Measurements from ENCODE around the gene CLTC. TPM values are rescaled to one million over a fixed set of nuclear protein-coding genes. Genes with fewer than 3 reads are reported as not detected.
A peak's percentile ranks its signal among the peaks of the same experiment; 100 is the strongest.

Gene CLTC
- total RNA-seq, 6 experiments from 2014 or later: 120 to 232 (median 142) TPM

DNA sequence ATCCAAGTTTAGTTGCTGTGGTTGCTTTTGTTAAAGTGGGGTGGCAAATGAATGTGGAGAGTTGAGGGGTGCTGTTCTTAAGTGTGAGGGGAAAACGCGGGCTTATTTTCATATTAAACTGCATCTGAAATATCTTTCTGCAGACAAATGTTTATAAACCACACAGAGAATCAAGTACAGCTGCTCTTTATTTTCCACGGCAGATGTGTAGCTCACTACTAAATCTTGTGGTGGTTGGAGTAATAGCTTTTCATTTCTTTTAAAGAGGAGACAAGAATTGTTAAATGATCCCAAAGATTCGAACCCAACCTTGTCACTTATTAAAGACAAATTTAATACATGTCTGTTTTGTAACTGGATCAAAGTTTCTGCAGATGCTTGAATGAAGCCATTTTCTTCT, 2.1 kb downstream of the CLTC start:
- DNase-seq (no peak), ATAC-seq (no peak)
- Histone ChIP-seq H3K27ac (no peak overlapping the region), H3K9me3 (no peaks in the 10 kb centered on the region), H3K4me3 (peak overlapping the region; percentile 78 to 84 (median 79)), H3K36me3 (no peaks in the 10 kb centered on the region), H3K27me3 (no peaks in the 10 kb centered on the region), H3K4me1 (peaks cover 0 to 56% (median 13%) of the 10 kb centered on the region in 4 donors)
- intact Hi-C loops (cut with DNase I): no loop called here
- 17% methylated on average over 4 of the region's 4 CpGs for WGBS (ENCODE audit: insufficient coverage, low coverage, low lambda C conversion rate, missing lambda C conversion rate)
- TF ChIP-seq POLR2A (IDR thresholded peaks at IDR 0.05): no peak
- TF ChIP-seq, protein P1, sequence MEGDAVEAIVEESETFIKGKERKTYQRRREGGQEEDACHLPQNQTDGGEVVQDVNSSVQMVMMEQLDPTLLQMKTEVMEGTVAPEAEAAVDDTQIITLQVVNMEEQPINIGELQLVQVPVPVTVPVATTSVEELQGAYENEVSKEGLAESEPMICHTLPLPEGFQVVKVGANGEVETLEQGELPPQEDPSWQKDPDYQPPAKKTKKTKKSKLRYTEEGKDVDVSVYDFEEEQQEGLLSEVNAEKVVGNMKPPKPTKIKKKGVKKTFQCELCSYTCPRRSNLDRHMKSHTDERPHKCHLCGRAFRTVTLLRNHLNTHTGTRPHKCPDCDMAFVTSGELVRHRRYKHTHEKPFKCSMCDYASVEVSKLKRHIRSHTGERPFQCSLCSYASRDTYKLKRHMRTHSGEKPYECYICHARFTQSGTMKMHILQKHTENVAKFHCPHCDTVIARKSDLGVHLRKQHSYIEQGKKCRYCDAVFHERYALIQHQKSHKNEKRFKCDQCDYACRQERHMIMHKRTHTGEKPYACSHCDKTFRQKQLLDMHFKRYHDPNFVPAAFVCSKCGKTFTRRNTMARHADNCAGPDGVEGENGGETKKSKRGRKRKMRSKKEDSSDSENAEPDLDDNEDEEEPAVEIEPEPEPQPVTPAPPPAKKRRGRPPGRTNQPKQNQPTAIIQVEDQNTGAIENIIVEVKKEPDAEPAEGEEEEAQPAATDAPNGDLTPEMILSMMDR (IDR thresholded peaks at IDR 0.05): no peak

GRCh38 chr17:59623151-59623550, 3.5 kb downstream of the CLTC start:
- WGBS (ENCODE audit: insufficient coverage, low coverage, low lambda C conversion rate, missing lambda C conversion rate): 94% methylated on average over 2 of the region's 2 CpGs
- ATAC-seq (no peak), DNase-seq (no peak)
- Histone ChIP-seq H3K27me3 (no peaks in the 10 kb centered on the region), H3K4me3 (no peak overlapping the region), H3K4me1 (peaks cover 0 to 65% (median 18%) of the 10 kb centered on the region in 4 donors), H3K9me3 (no peaks in the 10 kb centered on the region), H3K27ac (no peak overlapping the region), H3K36me3 (no peaks in the 10 kb centered on the region)
- TF ChIP-seq, protein P1 (IDR thresholded peaks at IDR 0.05): no peak
- no peak for TF ChIP-seq POLR2A (IDR thresholded peaks at IDR 0.05)
- intact Hi-C loops (cut with DNase I): no loop called here

DNA sequence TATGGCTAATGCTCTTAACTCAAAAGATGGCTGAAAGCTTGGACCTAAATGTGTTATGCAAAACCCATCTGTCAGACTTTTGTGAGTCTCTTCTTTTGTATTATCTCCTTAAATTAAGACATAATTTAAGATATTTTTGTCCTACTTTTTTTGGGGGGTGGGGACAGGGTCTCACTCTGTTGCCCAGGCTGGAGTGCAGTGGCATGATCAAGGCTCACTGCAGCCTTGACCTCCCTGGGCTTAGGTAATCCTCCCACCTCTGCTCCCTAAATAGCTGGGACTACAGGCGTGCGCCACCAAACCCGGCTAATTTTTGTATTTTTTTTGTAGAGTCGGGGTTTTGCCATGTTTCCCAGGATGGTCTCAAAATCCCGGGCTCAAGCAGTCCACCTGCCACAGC, 7.1 kb downstream of the CLTC start:
- no peaks in the 10 kb centered on the region for H3K9me3 ChIP-seq
- H3K27me3 ChIP-seq: no peaks in the 10 kb centered on the region
- peak overlapping the region in 1 of 3 donors; percentile 29 for H3K27ac ChIP-seq
- TF ChIP-seq, protein P1 (IDR thresholded peaks at IDR 0.05): no peak
- no peak for TF ChIP-seq POLR2A (IDR thresholded peaks at IDR 0.05)
- ATAC-seq (no peak), DNase-seq (no peak)
- H3K36me3 ChIP-seq: no peaks in the 10 kb centered on the region
- peaks cover 0 to 64% (median 15%) of the 10 kb centered on the region in 4 donors for H3K4me1 ChIP-seq
- H3K4me3 ChIP-seq: no peak overlapping the region
- intact Hi-C loops (cut with DNase I): no loop called here
- 80% methylated on average over 5 of the region's 5 CpGs for WGBS (ENCODE audit: insufficient coverage, low coverage, low lambda C conversion rate, missing lambda C conversion rate)

DNA sequence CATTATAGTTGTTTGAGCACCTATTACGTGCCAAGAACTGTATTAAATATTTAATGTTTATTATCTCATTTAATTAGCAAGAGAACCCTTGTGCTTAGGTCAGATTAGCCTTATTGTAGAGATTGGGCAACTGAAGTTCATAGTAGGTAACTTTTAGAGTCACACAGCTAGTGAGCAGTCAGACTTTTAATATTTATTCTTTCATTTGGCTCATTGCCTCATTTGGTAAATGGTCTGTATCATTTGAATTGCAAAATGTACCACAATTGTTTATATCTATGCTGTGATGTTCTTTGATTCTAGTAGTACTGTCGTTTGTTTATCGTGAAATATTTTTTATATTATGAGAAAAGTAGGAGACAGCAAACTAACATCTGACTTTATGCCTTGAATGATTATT, 7.6 kb downstream of the CLTC start:
- intact Hi-C loops (cut with DNase I): no loop called here
- Histone ChIP-seq H3K27ac (peak overlapping the region in 1 of 3 donors; percentile 29), H3K36me3 (no peaks in the 10 kb centered on the region), H3K4me3 (no peak overlapping the region), H3K4me1 (peaks cover 0 to 59% (median 12%) of the 10 kb centered on the region in 4 donors), H3K27me3 (no peaks in the 10 kb centered on the region), H3K9me3 (no peaks in the 10 kb centered on the region)
- 35% methylated on average over 3 of the region's 3 CpGs for WGBS (ENCODE audit: insufficient coverage, low coverage, low lambda C conversion rate, missing lambda C conversion rate)
- peak; percentile 33 to 68 (median 58) for ATAC-seq
- TF ChIP-seq, protein P1 (IDR thresholded peaks at IDR 0.05): no peak
- no peak for TF ChIP-seq POLR2A (IDR thresholded peaks at IDR 0.05)
- no peak for DNase-seq

DNA sequence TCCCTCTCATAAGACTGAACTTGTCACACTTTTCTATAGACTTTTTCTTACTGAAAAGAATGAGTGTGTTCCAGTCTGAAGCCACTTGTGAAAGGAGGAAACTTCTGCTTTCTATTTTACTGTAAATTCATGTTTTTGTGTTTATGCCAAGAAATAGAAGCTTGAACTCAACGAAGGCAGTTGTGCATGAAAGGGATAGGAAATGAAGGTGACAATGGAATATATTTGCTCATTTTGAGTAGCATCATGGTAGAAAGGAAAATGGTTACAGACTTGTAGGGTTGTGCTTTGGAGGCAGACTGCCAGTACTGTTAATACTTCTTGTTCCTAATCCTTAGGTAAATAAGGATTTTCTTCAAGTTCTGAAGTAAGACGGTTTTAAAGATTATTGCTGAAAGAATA, 8.1 kb downstream of the CLTC start:
- peak in 3 of 4 donors; percentile 15 to 44 (median 18) for ATAC-seq

More for the DNA sequence above, 8.1 kb downstream of the CLTC start:
- H3K27ac ChIP-seq: peak overlapping the region in 1 of 3 donors; percentile 29
- H3K4me3 ChIP-seq: no peak overlapping the region
- 22% methylated on average over 2 of the region's 2 CpGs for WGBS (ENCODE audit: insufficient coverage, low coverage, low lambda C conversion rate, missing lambda C conversion rate)
- TF ChIP-seq, protein P1 (IDR thresholded peaks at IDR 0.05): no peak
- no peak for TF ChIP-seq POLR2A (IDR thresholded peaks at IDR 0.05)
- H3K36me3 ChIP-seq: no peaks in the 10 kb centered on the region
- no peaks in the 10 kb centered on the region for H3K9me3 ChIP-seq
- no peaks in the 10 kb centered on the region for H3K27me3 ChIP-seq
- peaks cover 0 to 54% (median 12%) of the 10 kb centered on the region in 4 donors for H3K4me1 ChIP-seq
- no peak for DNase-seq
- intact Hi-C loops (cut with DNase I): no loop called here
